SK-N-MC (cell line): ENCODE results near the gene PLEKHM1.
"Not testable (repeated sequence)": the region's sequence is repeated elsewhere in the genome, so short reads cannot be mapped to it uniquely, and the experiment has no call there.

ENCODE experiments used
- EZH2 ChIP-seq: fragments of 200-600 bp; sonication (generic); IDR thresholded peaks from one replicate; pipeline ENCODE4 v1.6.1; 2017; ENCODE audit warnings: antibody characterized with exemption
- POLR2AphosphoS5 ChIP-seq: IDR thresholded peaks from 2 replicates; pipeline ENCODE4 v1.6.1; 2012; ENCODE audit warnings: mild to moderate bottlenecking, low read depth, low read length, borderline replicate concordance

DNA sequence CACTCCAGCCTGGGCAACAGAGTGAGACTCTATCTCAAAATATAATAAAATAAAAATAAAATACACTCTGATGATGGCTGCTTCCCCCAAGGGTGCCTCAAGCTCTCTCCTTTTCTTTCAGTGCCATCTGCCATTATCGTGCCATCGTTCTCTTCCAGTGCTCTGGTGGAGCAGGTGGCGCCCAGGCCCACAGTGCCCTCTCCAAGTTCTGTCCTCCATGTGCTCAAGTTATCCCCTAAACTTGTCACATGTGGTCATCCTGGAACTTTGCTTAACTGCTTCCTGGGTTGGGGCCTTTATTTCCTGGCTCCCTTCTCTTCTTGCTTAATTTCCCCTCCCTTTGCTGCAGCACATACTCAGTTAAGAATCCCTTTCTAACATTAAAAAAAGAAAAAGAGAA lies 6.0 kb upstream of the PLEKHM1 start:
- not testable (repeated sequence) for TF ChIP-seq EZH2, POLR2AphosphoS5
